ENCODE results near the gene ACTG2. TPM values are rescaled to one million over a fixed set of nuclear protein-coding genes. Genes with fewer than 3 reads are reported as not detected.

The ACTG2 gene
- total and polyA plus RNA-seq, 10 of the 15 experiments (the other 5 are each of a cell fraction or from before 2014, with no cell fraction given) = 0.06 to 0.97 (median 0.12) TPM; not detected in 7

DNA sequence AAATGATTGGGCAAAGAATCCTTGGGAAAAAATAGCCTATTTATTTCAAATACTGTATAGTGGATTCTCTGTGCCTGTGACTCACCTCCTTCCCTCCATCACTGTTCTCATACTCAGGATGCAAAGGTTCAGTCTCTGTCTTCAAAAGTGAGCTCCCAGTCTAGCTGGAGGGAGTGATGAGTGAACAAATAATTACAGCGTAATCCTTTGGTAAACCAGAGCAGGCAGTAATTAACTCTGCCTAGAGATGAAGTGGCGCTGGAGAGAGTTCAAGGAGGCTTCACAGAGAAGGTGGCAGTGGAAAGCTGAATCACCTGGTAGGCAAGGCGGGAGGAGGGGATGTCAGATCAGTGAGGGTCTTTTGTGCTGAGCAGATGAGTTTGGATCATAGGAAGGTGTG, 40.4 kb downstream of the ACTG2 start:
- H3K79me2 ChIP-seq (ENCODE audit: control insufficient read depth, insufficient read depth, low read length) = peaks cover 62% of the 10 kb centered on the region
- no peak for ATAC-seq
- H4K20me1 ChIP-seq (ENCODE audit: control insufficient read depth, insufficient read depth) = no peaks in the 10 kb centered on the region
- no peak overlapping the region for H2AFZ ChIP-seq (ENCODE audit: control insufficient read depth, low read depth, low read length)
- ChIA-PET SMC1A (ENCODE audit: uncharacterized antibody, unreplicated experiment) (interaction anchor here (1.0 to 1.5 kb wide), 6 partner anchors 18 to 283 kb away, joined by 3 to 6 read pairs (median 4); partner anchors contain the start of gene STAMBP), POLR2A (interaction anchor here (0.5 to 1.5 kb wide), 4 partner anchors 11 to 233 kb away, joined by 3 to 6 read pairs (median 4); no protein-coding TSS in a partner anchor), RAD21 (ENCODE audit: unreplicated experiment) (interaction anchor here (0.6 to 1.5 kb wide), 5 partner anchors 27 to 245 kb away, joined by 3 to 4 read pairs (median 3); partner anchors contain the start of gene MOB1A), CTCF (interaction anchor here (0.6 to 2.3 kb wide), 3 partner anchors 62 to 108 kb away, joined by 4 to 7 read pairs (median 6); no protein-coding TSS in a partner anchor)
- no peak for DNase-seq (ENCODE audit: low read depth, low spot score)
- no peak overlapping the region for H3K9ac ChIP-seq (ENCODE audit: control insufficient read depth, insufficient read depth, low read length)
- TF ChIP-seq ZSCAN29 (IDR thresholded peaks at IDR 0.05) (no peak), SP1 (IDR thresholded peaks at IDR 0.05; ENCODE audit: low read depth, low read length) (no peak), NR2C1 (IDR thresholded peaks at IDR 0.05) (no peak), SIN3A (IDR thresholded peaks at IDR 0.05; ENCODE audit: low read depth, low read length) (no peak), KAT2A (conservative IDR thresholded peaks at IDR 0.05; ENCODE audit: control insufficient read depth, low read depth, low read length) (no peak), PAX8 (IDR thresholded peaks at IDR 0.05) (no peak), RELA (IDR thresholded peaks at IDR 0.05; ENCODE audit: borderline replicate concordance, partially characterized antibody) (no peak), MEF2A (IDR thresholded peaks at IDR 0.05; ENCODE audit: insufficient read depth, low read depth, low read length) (no peak), MEF2B (IDR thresholded peaks at IDR 0.05; ENCODE audit: partially characterized antibody, poor library complexity, severe bottlenecking) (no peak), IKZF1 (conservative IDR thresholded peaks at IDR 0.05) (no peak), E2F4 (IDR thresholded peaks at IDR 0.05; ENCODE audit: low read depth, low read length) (no peak), KLF5 (IDR thresholded peaks at IDR 0.05; ENCODE audit: partially characterized antibody) (no peak), ESRRA (IDR thresholded peaks at IDR 0.05; ENCODE audit: low read length) (no peak), POLR2AphosphoS2 (IDR thresholded peaks at IDR 0.05; ENCODE audit: low read depth, low read length) (no peak), ZBED1 (IDR thresholded peaks at IDR 0.05; ENCODE audit: borderline replicate concordance) (no peak), REST (IDR thresholded peaks at IDR 0.05; ENCODE audit: low read depth, low read length) (no peak)
- no peak overlapping the region for H3K4me3 ChIP-seq
- 98% methylated on average over 3 of the region's 3 CpGs for WGBS (ENCODE audit: insufficient coverage, insufficient replicate concordance, low lambda C conversion rate, missing lambda C conversion rate)
- FAIRE-seq = no peak
- H3K9me3 ChIP-seq (replicated peaks; ENCODE audit: control insufficient read depth, insufficient read depth, low read length) = no peaks in the 10 kb centered on the region
- no peaks in the 10 kb centered on the region for H3K27me3 ChIP-seq (replicated peaks in 1 of 2; ENCODE audit: control insufficient read depth in 2 of 2, insufficient read depth in 2 of 2, low read length in 1 of 2)
- in situ Hi-C loops (cut with MboI) (no loop called here), intact Hi-C loops (cut with micrococcal nuclease; ENCODE audit: unreplicated experiment) (no loop called here)
- BruUV-seq (replicated peaks) = no TSS peak
- H3K27ac ChIP-seq (ENCODE audit: control insufficient read depth, insufficient read depth) = no peak overlapping the region
- no peak overlapping the region for H3K4me2 ChIP-seq (ENCODE audit: control insufficient read depth, insufficient read depth)
- H3K36me3 ChIP-seq (ENCODE audit: control insufficient read depth in 2 of 2, insufficient read depth in 2 of 2, low read length in 1 of 2) = peaks cover 0 to 12% of the 10 kb centered on the region in 2 experiments; a peak in 3 of 4 replicates
- peaks cover 8% of the 10 kb centered on the region for H3K4me1 ChIP-seq (ENCODE audit: control insufficient read depth, insufficient read depth, low read length)
